ENCODE measurements around the gene SMG5.

The SMG5 gene

GRCh38 chr1:156214024-156214748 lies 68.4 kb downstream of the SMG5 start:
- peaks cover 11% of the 10 kb centered on the region for H3K4me1 ChIP-seq (ENCODE audit: control insufficient read depth, insufficient read depth, low read length)
- peak overlapping the region; percentile 95 for H3K4me3 ChIP-seq (ENCODE audit: low read length)
- peak overlapping the region; percentile 98 for H3K27ac ChIP-seq (ENCODE audit: low read depth, low read length)

GRCh38 chr1:156213644-156213966 lies 69.0 kb downstream of the SMG5 start:
- H3K27me3 ChIP-seq (ENCODE audit: control insufficient read depth, insufficient read depth, low read length) = no peaks in the 10 kb centered on the region
- H3K27ac ChIP-seq (ENCODE audit: low read depth, low read length) = peak overlapping the region; percentile 98
- H3K9ac ChIP-seq (ENCODE audit: low read length) = peak overlapping the region; percentile 99
- H3K4me3 ChIP-seq (ENCODE audit: low read length) = peak overlapping the region; percentile 95
- peaks cover 10% of the 10 kb centered on the region for H3K36me3 ChIP-seq (ENCODE audit: control insufficient read depth, insufficient read depth, low read length)
- peaks cover 11% of the 10 kb centered on the region for H3K4me1 ChIP-seq (ENCODE audit: control insufficient read depth, insufficient read depth, low read length)

More at GRCh38 chr1:156214024-156214748, 68.4 kb downstream of the SMG5 start:
- H3K9ac ChIP-seq (ENCODE audit: low read length) = no peak overlapping the region
- H3K36me3 ChIP-seq (ENCODE audit: control insufficient read depth, insufficient read depth, low read length) = peaks cover 5% of the 10 kb centered on the region
- no peaks in the 10 kb centered on the region for H3K27me3 ChIP-seq (ENCODE audit: control insufficient read depth, insufficient read depth, low read length)

GRCh38 chr1:156212833-156213643 lies 69.6 kb downstream of the SMG5 start, which contains the start of gene PMF1:
Gene PMF1, plus strand, starts transcription at chr1:156213007. Its CDS starts 9 bp downstream, at chr1:156213016.
- Histone ChIP-seq H3K4me3 (ENCODE audit: low read length) (peak within 1 kb of the TSS; percentile 95), H3K4me1 (ENCODE audit: control insufficient read depth, insufficient read depth, low read length) (peaks cover 11% of the 10 kb centered on the region)

GRCh38 chr1:156212130-156212529 lies 70.5 kb downstream of the SMG5 start:
- peak overlapping the region; percentile 98 for H3K27ac ChIP-seq (ENCODE audit: low read depth, low read length)
- H3K36me3 ChIP-seq (ENCODE audit: control insufficient read depth, insufficient read depth, low read length) = peaks cover 13% of the 10 kb centered on the region
- peak overlapping the region; percentile 95 for H3K4me3 ChIP-seq (ENCODE audit: low read length)
- peaks cover 11% of the 10 kb centered on the region for H3K4me1 ChIP-seq (ENCODE audit: control insufficient read depth, insufficient read depth, low read length)
- no peaks in the 10 kb centered on the region for H3K27me3 ChIP-seq (ENCODE audit: control insufficient read depth, insufficient read depth, low read length)
- H3K9ac ChIP-seq (ENCODE audit: low read length) = peak overlapping the region; percentile 62

More at GRCh38 chr1:156212833-156213643, 69.6 kb downstream of the SMG5 start, which contains the start of gene PMF1:
- H3K36me3 ChIP-seq (ENCODE audit: control insufficient read depth, insufficient read depth, low read length) = peaks cover 13% of the 10 kb centered on the region
- H3K27ac ChIP-seq (ENCODE audit: low read depth, low read length) = peak within 1 kb of the TSS; percentile 98
- peak within 1 kb of the TSS; percentile 99 for H3K9ac ChIP-seq (ENCODE audit: low read length)
- H3K27me3 ChIP-seq (ENCODE audit: control insufficient read depth, insufficient read depth, low read length) = no peaks in the 10 kb centered on the region

- Histone ChIP-seq H3K36me3 (ENCODE audit: control insufficient read depth, insufficient read depth, low read length) (peaks cover 13% of the 10 kb centered on the region), H3K9ac (ENCODE audit: low read length) (no peak overlapping the region), H3K4me3 (ENCODE audit: low read length) (no peak overlapping the region), H3K4me1 (ENCODE audit: control insufficient read depth, insufficient read depth, low read length) (peaks cover 11% of the 10 kb centered on the region), H3K27ac (ENCODE audit: low read depth, low read length) (no peak overlapping the region), H3K27me3 (ENCODE audit: control insufficient read depth, insufficient read depth, low read length) (no peaks in the 10 kb centered on the region)
Measured at GRCh38 chr1:156211243-156211642, 71.4 kb downstream of the SMG5 start.

GRCh38 chr1:156204686-156205085 lies 77.9 kb downstream of the SMG5 start:
- H3K27ac ChIP-seq (ENCODE audit: low read depth, low read length) = no peak overlapping the region
- H3K36me3 ChIP-seq (ENCODE audit: control insufficient read depth, insufficient read depth, low read length) = peaks cover 16% of the 10 kb centered on the region
- H3K4me1 ChIP-seq (ENCODE audit: control insufficient read depth, insufficient read depth, low read length) = no peaks in the 10 kb centered on the region
- no peaks in the 10 kb centered on the region for H3K27me3 ChIP-seq (ENCODE audit: control insufficient read depth, insufficient read depth, low read length)
- H3K4me3 ChIP-seq (ENCODE audit: low read length) = no peak overlapping the region
- H3K9ac ChIP-seq (ENCODE audit: low read length) = no peak overlapping the region

- H3K4me3 ChIP-seq (ENCODE audit: low read length) = no peak overlapping the region
- H3K27me3 ChIP-seq (ENCODE audit: control insufficient read depth, insufficient read depth, low read length) = no peaks in the 10 kb centered on the region
- H3K36me3 ChIP-seq (ENCODE audit: control insufficient read depth, insufficient read depth, low read length) = peaks cover 8% of the 10 kb centered on the region
- no peaks in the 10 kb centered on the region for H3K4me1 ChIP-seq (ENCODE audit: control insufficient read depth, insufficient read depth, low read length)
- H3K27ac ChIP-seq (ENCODE audit: low read depth, low read length) = peak overlapping the region; percentile 1
- H3K9ac ChIP-seq (ENCODE audit: low read length) = no peak overlapping the region
Measured at GRCh38 chr1:156203331-156203730, 79.3 kb downstream of the SMG5 start.

GRCh38 chr1:156200044-156200443 lies 82.6 kb downstream of the SMG5 start:
- Histone ChIP-seq H3K36me3 (ENCODE audit: control insufficient read depth, insufficient read depth, low read length) (peaks cover 8% of the 10 kb centered on the region), H3K4me1 (ENCODE audit: control insufficient read depth, insufficient read depth, low read length) (no peaks in the 10 kb centered on the region), H3K9ac (ENCODE audit: low read length) (no peak overlapping the region), H3K4me3 (ENCODE audit: low read length) (no peak overlapping the region), H3K27me3 (ENCODE audit: control insufficient read depth, insufficient read depth, low read length) (no peaks in the 10 kb centered on the region), H3K27ac (ENCODE audit: low read depth, low read length) (no peak overlapping the region)
